ENCODE results near the gene MCF2.

DNA sequence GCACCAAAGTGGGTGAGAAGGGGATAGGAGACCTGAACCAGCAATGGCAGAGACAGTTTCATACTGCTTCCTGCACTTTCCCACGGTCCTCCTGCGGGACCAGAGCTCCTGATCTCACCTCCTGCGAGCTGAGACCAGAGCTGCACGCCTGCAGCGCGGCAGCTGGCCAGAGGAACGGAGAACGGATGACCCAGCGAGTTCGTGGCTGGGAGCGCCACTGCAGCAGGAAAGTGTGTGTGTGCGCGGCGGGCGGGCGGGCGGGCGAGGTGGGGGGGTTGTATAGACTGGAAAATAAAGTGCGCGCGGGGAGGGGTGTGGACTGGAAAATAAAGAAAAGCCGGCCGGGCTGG is 16.5 kb downstream of the MCF2 start:
- TF ChIP-seq JUNB (IDR thresholded peaks at IDR 0.05): no peak
- TF ChIP-seq, protein P1, sequence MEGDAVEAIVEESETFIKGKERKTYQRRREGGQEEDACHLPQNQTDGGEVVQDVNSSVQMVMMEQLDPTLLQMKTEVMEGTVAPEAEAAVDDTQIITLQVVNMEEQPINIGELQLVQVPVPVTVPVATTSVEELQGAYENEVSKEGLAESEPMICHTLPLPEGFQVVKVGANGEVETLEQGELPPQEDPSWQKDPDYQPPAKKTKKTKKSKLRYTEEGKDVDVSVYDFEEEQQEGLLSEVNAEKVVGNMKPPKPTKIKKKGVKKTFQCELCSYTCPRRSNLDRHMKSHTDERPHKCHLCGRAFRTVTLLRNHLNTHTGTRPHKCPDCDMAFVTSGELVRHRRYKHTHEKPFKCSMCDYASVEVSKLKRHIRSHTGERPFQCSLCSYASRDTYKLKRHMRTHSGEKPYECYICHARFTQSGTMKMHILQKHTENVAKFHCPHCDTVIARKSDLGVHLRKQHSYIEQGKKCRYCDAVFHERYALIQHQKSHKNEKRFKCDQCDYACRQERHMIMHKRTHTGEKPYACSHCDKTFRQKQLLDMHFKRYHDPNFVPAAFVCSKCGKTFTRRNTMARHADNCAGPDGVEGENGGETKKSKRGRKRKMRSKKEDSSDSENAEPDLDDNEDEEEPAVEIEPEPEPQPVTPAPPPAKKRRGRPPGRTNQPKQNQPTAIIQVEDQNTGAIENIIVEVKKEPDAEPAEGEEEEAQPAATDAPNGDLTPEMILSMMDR (IDR thresholded peaks at IDR 0.05 in 2 of 3, conservative IDR thresholded peaks at IDR 0.05 in 1 of 3; ENCODE audit: control insufficient read depth in 2 of 3, extremely low read depth in 1 of 3, insufficient read depth in 1 of 3, low read depth in 3 of 3, low read length in 3 of 3): no peak
- no peak for TF ChIP-seq EZH2 (IDR thresholded peaks at IDR 0.05; ENCODE audit: borderline replicate concordance, control insufficient read depth, low read depth, low read length)
- TF ChIP-seq ESRRA (IDR thresholded peaks at IDR 0.05; ENCODE audit: low read length): no peak
- TF ChIP-seq POLR2AphosphoS5 (IDR thresholded peaks at IDR 0.05; ENCODE audit: low read length): no peak
- no peak for TF ChIP-seq MEF2A (IDR thresholded peaks at IDR 0.05; ENCODE audit: insufficient read depth, low read depth, low read length)
- TF ChIP-seq, protein P2, sequence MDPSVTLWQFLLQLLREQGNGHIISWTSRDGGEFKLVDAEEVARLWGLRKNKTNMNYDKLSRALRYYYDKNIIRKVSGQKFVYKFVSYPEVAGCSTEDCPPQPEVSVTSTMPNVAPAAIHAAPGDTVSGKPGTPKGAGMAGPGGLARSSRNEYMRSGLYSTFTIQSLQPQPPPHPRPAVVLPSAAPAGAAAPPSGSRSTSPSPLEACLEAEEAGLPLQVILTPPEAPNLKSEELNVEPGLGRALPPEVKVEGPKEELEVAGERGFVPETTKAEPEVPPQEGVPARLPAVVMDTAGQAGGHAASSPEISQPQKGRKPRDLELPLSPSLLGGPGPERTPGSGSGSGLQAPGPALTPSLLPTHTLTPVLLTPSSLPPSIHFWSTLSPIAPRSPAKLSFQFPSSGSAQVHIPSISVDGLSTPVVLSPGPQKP (IDR thresholded peaks at IDR 0.05; ENCODE audit: low read depth, low read length): no peak
